ENCODE data around the gene GRAMD1B. TPM values are rescaled to one million over a fixed set of nuclear protein-coding genes. Genes with fewer than 3 reads are reported as not detected.

The GRAMD1B gene
- total and polyA plus RNA-seq, 5 experiments from 2014 or later = 0.76 to 10.7 (median 1.3) TPM

DNA sequence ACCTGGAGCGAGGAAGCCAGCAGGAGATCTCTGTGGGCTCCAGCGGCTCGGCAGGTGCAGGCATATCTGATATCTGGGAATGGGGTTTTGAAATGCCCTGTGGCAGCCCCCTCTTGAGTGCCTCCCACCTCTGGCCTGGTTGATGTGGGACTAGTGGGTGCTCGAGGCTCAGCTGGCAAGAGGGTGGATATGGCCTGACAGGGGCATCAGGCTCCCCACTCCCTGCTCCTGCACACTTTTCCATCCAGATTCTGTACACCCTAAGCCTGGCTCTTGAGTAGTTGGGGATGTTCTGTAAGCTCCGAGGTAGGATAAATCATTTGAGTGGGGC, 149.4 kb downstream of the GRAMD1B start:
- H3K4me1 Mint-ChIP-seq = peaks cover 12 to 26% (median 18%) of the 10 kb centered on the region in 4 donors
- peak overlapping the region in 1 of 10 donors; percentile 80 for H3K27ac Mint-ChIP-seq
- no peak overlapping the region for H3K4me3 Mint-ChIP-seq
- H3K36me3 Mint-ChIP-seq = no peaks in the 10 kb centered on the region
- no peaks in the 10 kb centered on the region for H3K9me3 Mint-ChIP-seq
- POLR2A ChIA-PET = no interaction called here
- peak in 1 of 10 donors; percentile 31 for DNase-seq
- peaks cover 0 to 18% (median 4%) of the 10 kb centered on the region in 5 donors for H3K27me3 Mint-ChIP-seq
- ATAC-seq = no peak

DNA sequence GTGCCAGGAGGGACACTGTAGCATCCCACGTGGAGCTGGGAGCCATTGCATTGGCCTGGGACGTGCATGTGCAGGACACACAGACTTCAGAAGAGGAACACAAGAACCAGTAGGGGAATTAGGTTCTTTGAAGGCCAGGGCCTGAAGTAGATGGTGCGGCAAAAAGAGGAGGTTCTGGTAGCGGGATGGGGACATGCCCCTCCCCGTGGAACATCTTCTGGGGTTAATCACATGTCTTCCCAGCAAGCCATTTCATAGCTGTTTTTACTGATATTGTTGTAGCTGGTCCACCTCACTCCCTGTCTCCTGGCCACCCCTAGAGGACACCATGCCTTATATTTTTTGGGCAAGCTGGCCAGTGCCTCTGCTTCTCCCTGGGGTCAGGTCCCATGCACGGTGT, 150.1 kb downstream of the GRAMD1B start:
- no peak overlapping the region for H3K27ac Mint-ChIP-seq
- peaks cover 0 to 18% (median 4%) of the 10 kb centered on the region in 5 donors for H3K27me3 Mint-ChIP-seq
- DNase-seq (no peak), ATAC-seq (no peak)
- H3K9me3 Mint-ChIP-seq = no peaks in the 10 kb centered on the region
- no peak overlapping the region for H3K4me3 Mint-ChIP-seq
- H3K36me3 Mint-ChIP-seq = no peaks in the 10 kb centered on the region
- POLR2A ChIA-PET = no interaction called here
- H3K4me1 Mint-ChIP-seq = peaks cover 12 to 26% (median 18%) of the 10 kb centered on the region in 4 donors

DNA sequence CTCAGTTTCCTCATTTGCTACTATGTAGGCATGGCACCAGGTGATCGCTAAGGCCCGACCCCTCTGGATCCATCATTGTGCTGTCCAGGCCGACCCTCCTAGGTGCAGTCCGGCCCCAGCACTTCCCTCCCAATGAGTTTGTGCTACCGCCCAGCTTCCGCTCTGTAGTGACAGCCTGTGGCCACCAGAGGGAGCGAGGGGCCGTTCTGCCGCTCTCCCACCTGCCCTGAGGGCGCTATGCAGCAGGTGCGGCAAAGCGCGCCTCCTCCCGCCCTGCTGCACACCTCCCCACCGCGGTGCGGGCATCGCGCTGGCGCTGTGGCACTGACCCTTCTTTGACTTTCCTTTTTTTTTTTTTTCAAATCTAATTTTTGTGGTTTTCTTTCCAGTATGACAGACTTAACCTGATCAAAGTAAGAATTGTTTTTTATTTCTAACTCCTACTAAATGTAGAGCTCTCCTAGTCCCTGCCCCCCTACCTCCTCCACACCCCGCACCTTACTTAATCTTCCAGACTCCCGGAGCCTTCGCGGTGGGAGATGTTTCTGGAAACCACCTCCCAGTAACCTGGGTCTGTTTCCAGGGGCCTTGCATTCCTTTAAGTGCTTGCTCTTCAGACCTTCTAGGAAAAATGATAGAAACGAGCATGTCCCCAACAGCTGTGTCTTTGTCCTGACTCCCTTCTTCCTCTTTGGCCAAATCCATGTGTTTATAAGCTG, 150.6 kb downstream of the GRAMD1B start:
- H3K27ac Mint-ChIP-seq = no peak overlapping the region

DNA sequence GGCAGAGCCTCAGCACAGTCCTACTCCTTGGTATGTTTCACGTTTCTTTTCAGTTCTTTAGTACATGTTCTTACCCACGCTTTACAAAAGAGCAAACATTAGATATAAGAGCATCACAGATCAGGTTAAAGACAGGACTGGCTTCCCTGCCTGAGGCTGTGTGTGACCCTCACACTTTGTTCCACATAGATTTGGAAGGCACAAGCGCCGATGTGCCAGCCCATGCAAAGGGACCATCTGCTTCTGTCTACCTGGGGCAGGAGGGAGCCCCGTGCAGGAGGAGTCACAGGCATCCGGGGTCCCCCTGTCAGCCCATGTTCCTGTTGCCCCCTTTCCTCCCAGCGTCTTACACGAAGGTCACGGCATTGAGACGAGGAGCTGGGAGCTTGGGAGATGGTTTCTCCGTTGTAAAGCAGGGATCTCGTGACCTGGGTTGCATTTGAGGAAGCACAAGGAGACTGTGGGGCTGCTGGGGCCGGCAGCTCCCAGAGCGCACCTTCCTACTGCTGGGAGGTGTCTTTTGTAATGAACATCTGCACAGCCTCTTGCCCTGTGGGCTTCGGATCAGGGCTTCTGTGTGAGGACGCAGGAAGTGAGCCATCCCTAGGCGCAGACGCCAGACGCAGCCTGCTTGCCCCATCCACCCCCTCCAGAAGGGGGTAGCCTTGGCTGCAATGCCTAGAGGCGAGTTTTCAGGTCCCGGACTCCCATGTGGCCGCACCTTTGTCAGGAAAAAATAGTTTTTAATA, 151.8 kb downstream of the GRAMD1B start:
- H3K4me3 Mint-ChIP-seq = no peak overlapping the region
- POLR2A ChIA-PET = no interaction called here
- peaks cover 7 to 17% (median 11%) of the 10 kb centered on the region in 4 donors for H3K4me1 Mint-ChIP-seq
- no peaks in the 10 kb centered on the region for H3K9me3 Mint-ChIP-seq
- H3K27me3 Mint-ChIP-seq = peaks cover 0 to 18% (median 3%) of the 10 kb centered on the region in 5 donors
- H3K36me3 Mint-ChIP-seq = no peaks in the 10 kb centered on the region
- DNase-seq (peak in 1 of 10 donors; percentile 42), ATAC-seq (no peak)
- H3K27ac Mint-ChIP-seq = no peak overlapping the region

More for the DNA sequence above, 150.6 kb downstream of the GRAMD1B start:
- peaks cover 0 to 18% (median 4%) of the 10 kb centered on the region in 5 donors for H3K27me3 Mint-ChIP-seq
- peak; percentile 91 to 95 for ATAC-seq
- H3K4me1 Mint-ChIP-seq = peaks cover 12 to 26% (median 18%) of the 10 kb centered on the region in 4 donors
- POLR2A ChIA-PET = interaction anchor here (0.7 kb wide), 1 partner anchor 1522 kb away, joined by 3 read pairs; no protein-coding TSS in a partner anchor
- no peaks in the 10 kb centered on the region for H3K9me3 Mint-ChIP-seq
- H3K36me3 Mint-ChIP-seq = no peaks in the 10 kb centered on the region
- peak; percentile 37 to 80 (median 60) for DNase-seq
- H3K4me3 Mint-ChIP-seq = peak overlapping the region in 5 of 10 donors; percentile 1 to 45 (median 10)

DNA sequence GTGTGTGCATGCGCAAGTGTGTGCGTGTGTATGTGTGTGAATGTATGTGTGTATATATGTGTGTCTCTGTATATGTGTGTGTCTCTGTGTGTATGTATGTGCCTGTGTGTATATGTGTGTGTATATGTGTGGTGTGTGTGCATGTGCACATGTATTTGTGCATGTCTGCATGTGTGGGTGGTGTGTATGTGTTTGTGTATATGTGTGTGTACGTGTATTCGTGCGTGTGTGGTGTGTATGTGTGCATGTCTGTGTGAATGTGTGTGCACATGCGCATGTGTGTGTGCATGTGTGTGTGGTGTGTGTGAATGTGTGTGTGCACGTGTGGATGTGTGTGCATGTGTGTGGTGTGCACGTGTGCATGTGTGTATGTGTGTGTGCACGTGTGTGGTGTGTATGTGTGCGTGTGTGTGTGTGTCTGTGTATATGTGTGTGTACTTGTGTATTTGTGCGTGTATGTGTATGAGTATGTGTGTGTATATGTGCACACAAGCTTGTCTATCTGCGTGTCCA, 153.0 kb downstream of the GRAMD1B start:
- Mint-ChIP-seq H3K4me3 (no peak overlapping the region), H3K27me3 (peaks cover 0 to 18% (median 3%) of the 10 kb centered on the region in 5 donors), H3K27ac (no peak overlapping the region), H3K36me3 (no peaks in the 10 kb centered on the region), H3K9me3 (no peaks in the 10 kb centered on the region), H3K4me1 (peaks cover 4 to 12% (median 7%) of the 10 kb centered on the region in 4 donors)
- ATAC-seq (no peak), DNase-seq (no peak)
- POLR2A ChIA-PET = no interaction called here

DNA sequence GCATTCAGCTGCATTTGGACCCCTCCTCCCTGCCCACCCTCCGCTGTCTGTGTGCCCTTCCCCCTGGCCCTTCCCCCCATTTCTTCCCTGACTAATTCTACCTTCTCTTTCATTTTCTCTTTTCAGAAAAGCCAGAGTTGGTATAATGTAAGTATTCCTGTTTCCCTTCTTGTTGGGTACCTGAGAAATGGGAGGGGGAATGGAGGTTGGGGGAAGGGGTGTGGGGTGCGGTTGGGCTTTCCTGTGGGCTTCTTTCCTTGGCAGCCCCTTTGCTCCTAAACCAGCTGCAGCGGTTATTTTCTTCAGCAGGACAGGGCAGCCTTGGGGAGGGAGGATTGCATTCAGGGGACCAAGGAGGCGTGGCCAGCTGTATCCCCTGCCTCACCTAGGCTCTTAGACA, 154.1 kb downstream of the GRAMD1B start:
- Mint-ChIP-seq H3K4me1 (peaks cover 4 to 12% (median 7%) of the 10 kb centered on the region in 4 donors), H3K4me3 (no peak overlapping the region), H3K27me3 (peaks cover 0 to 18% (median 3%) of the 10 kb centered on the region in 5 donors), H3K9me3 (no peaks in the 10 kb centered on the region), H3K27ac (no peak overlapping the region), H3K36me3 (no peaks in the 10 kb centered on the region)
- POLR2A ChIA-PET = no interaction called here
- DNase-seq = no peak
- no peak for ATAC-seq

DNA sequence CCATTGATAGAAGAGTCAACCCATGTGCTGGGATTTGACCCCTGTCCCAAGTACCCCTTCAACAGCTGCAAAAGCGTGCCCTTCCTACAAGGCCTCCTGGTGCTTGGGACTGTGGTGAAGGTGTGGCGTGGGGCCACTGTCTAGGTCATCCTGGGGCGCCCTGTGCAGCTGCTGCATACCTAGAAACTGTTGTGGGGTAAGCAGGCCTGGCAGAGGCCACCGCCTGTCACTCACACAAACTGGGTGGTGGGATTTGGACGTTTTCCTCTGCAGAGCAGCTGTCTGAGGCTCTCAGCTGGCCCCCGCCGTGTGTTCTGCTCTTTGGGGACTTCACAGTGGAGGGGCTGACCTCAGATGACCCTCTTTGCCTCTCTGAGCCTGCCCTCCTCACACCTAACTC, 154.7 kb downstream of the GRAMD1B start:
- Mint-ChIP-seq H3K36me3 (no peaks in the 10 kb centered on the region), H3K4me3 (no peak overlapping the region), H3K9me3 (no peaks in the 10 kb centered on the region), H3K27me3 (peaks cover 0 to 18% (median 3%) of the 10 kb centered on the region in 5 donors), H3K27ac (no peak overlapping the region), H3K4me1 (peaks cover 4 to 12% (median 7%) of the 10 kb centered on the region in 4 donors)
- ATAC-seq = no peak
- POLR2A ChIA-PET = no interaction called here
- DNase-seq = peak in 1 of 10 donors; percentile 34

DNA sequence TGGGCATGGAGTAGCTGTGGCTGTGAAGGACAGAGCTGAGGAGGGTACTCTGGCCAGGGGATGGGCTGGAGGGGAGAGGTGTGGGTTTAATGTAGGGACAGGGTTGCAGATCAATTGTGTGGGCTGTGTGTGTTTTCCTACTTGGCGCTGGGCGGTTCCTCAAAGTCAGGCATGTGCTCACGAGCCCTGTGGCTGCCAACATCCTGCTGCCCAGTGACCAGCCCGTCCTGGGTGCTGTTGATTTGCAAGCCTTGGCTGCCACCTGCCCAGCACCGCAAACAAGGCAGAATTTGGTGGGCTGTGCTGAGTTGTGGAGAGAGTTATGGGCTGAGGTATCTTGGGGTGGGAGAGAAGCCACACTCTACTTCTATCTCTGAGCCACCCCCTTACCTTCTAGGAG, 155.1 kb downstream of the GRAMD1B start:
- no peak overlapping the region for H3K27ac Mint-ChIP-seq
- POLR2A ChIA-PET = no interaction called here
- H3K4me3 Mint-ChIP-seq = no peak overlapping the region
- no peaks in the 10 kb centered on the region for H3K9me3 Mint-ChIP-seq
- ATAC-seq = no peak
- H3K27me3 Mint-ChIP-seq = peaks cover 0 to 18% (median 3%) of the 10 kb centered on the region in 5 donors
- DNase-seq = peak in 1 of 10 donors; percentile 16
- H3K4me1 Mint-ChIP-seq = peaks cover 4 to 11% (median 6%) of the 10 kb centered on the region in 4 donors
- no peaks in the 10 kb centered on the region for H3K36me3 Mint-ChIP-seq

DNA sequence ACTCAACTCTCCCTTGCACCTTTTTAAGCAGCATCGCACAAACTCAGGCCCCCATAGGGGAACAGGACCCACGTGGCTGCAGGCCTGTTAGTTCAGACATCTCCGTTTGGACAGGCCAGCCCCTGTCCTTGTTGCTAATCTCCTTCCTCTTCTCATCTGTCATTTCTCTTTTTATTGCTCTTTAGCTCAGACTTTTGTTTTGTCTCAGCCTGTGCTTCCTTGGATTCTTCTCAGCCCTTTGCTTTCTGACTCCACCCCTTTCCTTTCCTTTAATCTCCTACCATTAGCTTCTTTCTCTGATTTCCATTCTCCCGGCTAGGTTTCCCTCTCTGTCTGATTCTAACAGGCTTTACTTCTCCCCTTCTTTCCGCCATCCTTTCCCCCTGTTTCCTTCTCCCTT, 155.6 kb downstream of the GRAMD1B start:
- no peak for DNase-seq
- ATAC-seq = no peak
- Mint-ChIP-seq H3K27me3 (peaks cover 0 to 13% (median 3%) of the 10 kb centered on the region in 5 donors), H3K27ac (peak overlapping the region in 2 of 10 donors; percentile 3 to 4), H3K4me3 (no peak overlapping the region), H3K9me3 (no peaks in the 10 kb centered on the region), H3K36me3 (no peaks in the 10 kb centered on the region), H3K4me1 (peaks cover 0 to 6% (median 3%) of the 10 kb centered on the region in 4 donors)
- POLR2A ChIA-PET = no interaction called here

DNA sequence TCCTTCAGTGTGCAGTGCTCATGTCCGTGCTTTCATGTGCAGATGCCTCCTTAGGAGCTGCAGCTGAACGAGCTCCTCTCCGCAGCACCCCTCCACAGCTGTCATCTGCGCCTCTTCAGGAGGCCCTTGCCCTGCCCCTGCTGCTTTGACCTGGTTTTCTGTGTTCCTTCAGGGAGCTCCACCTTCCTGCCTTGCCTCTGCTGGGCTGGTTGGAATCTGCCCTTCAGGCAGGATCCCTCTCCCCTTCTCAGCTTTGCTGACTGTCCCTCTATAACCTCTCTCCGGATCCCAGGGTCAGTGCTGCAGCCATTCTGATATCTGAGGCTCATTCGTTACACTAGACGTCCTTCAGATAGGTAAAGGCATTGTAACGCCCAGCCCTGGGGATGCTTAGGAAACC, 156.5 kb downstream of the GRAMD1B start:
- Mint-ChIP-seq H3K36me3 (no peaks in the 10 kb centered on the region), H3K27me3 (peaks cover 0 to 5% (median 2%) of the 10 kb centered on the region in 5 donors), H3K4me3 (no peak overlapping the region), H3K4me1 (no peaks in the 10 kb centered on the region), H3K9me3 (no peaks in the 10 kb centered on the region), H3K27ac (peak overlapping the region in 1 of 10 donors; percentile 3)
- peak in 1 of 10 donors; percentile 22 for DNase-seq
- POLR2A ChIA-PET = no interaction called here
- ATAC-seq = no peak

DNA sequence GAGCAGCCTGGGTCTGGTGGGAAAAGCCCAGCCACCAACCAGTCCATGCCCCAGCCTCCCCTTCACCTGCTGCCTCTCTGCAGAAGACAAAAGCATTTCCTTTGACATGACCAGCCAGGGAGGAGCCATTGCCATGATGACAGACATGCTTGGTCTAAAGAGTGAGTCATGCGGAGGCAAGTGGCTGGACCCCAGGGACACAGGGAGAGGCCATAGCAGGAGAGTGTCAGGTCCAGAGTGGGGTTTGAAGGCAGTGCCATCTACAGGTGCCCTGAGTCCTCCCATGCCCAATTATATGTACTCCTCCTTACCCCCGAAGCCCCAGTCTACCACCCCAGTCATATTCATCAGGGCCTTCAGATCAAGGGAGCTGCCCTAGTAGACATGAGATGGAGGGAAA, 157.0 kb downstream of the GRAMD1B start:
- ATAC-seq = no peak
- POLR2A ChIA-PET = no interaction called here
- H3K4me1 Mint-ChIP-seq = no peaks in the 10 kb centered on the region
- H3K27ac Mint-ChIP-seq = peak overlapping the region in 2 of 10 donors; percentile 3 to 46
- H3K4me3 Mint-ChIP-seq = no peak overlapping the region
- H3K9me3 Mint-ChIP-seq = no peaks in the 10 kb centered on the region
- H3K27me3 Mint-ChIP-seq = peaks cover 0 to 4% (median 0%) of the 10 kb centered on the region in 5 donors
- H3K36me3 Mint-ChIP-seq = no peaks in the 10 kb centered on the region
- DNase-seq = peak in 1 of 10 donors; percentile 24

DNA sequence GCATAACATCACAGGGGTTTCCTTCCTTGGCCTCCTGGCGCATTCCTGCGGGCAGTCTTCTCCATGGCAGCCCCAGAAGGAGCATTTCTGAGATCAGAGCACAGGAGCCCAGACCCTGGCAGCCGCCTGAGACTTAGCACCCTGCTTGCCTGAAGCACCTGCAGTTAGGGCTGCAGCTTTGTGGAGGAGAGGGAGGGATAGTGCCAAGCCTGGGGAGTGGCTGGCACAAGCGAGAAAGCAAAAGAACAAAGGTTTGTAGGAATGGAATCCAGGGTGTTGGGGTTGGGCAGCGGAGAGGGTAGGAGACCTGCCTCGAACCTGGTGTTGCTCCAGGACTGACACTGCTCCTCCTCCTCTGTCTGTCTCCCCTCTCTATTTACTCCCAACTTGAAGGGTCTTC, 157.5 kb downstream of the GRAMD1B start:
- ATAC-seq (no peak), DNase-seq (peak in 1 of 10 donors; percentile 44)
- POLR2A ChIA-PET = no interaction called here
- Mint-ChIP-seq H3K4me1 (no peaks in the 10 kb centered on the region), H3K36me3 (no peaks in the 10 kb centered on the region), H3K4me3 (no peak overlapping the region), H3K9me3 (no peaks in the 10 kb centered on the region), H3K27ac (no peak overlapping the region), H3K27me3 (peaks cover 0 to 4% (median 0%) of the 10 kb centered on the region in 5 donors)

All from naive thymus-derived CD8-positive, alpha-beta T cell (primary cell).